Effector CD8-positive, alpha-beta T cell (primary cell): ENCODE data around the gene SLC26A3.

Source experiments
- DNase-seq: peaks from one replicate; lab custom pipeline; 2025; lab: John Stamatoyannopoulos, UW

Gene SLC26A3

GRCh38 chr7:107816011-107816566 lies 13.1 kb upstream of the SLC26A3 start:
- no peak for DNase-seq

- no peak for DNase-seq
Measured at GRCh38 chr7:107815254-107815882, 12.3 kb upstream of the SLC26A3 start.

- no peak for DNase-seq
Measured at GRCh38 chr7:107813524-107813923, 10.5 kb upstream of the SLC26A3 start.

- no peak for DNase-seq
Measured at GRCh38 chr7:107811934-107812333, 8.9 kb upstream of the SLC26A3 start.

- no peak for DNase-seq
Measured at GRCh38 chr7:107810626-107811025, 7.6 kb upstream of the SLC26A3 start.

GRCh38 chr7:107809179-107809578 lies 6.2 kb upstream of the SLC26A3 start:
- no peak for DNase-seq

GRCh38 chr7:107799647-107800264 lies 3.3 kb downstream of the SLC26A3 start:
- no peak for DNase-seq

- DNase-seq = no peak
Measured at GRCh38 chr7:107792364-107792763, 10.7 kb downstream of the SLC26A3 start.

GRCh38 chr7:107789647-107790046 lies 13.4 kb downstream of the SLC26A3 start:
- no peak for DNase-seq

GRCh38 chr7:107788662-107789061 lies 14.4 kb downstream of the SLC26A3 start:
- DNase-seq = no peak

GRCh38 chr7:107788216-107788615 lies 14.8 kb downstream of the SLC26A3 start:
- DNase-seq = no peak

- DNase-seq = no peak
Measured at GRCh38 chr7:107785926-107786325, 17.1 kb downstream of the SLC26A3 start.

- no peak for DNase-seq
Measured at GRCh38 chr7:107785170-107785569, 17.9 kb downstream of the SLC26A3 start.

- DNase-seq = no peak
Measured at GRCh38 chr7:107783648-107784047, 19.4 kb downstream of the SLC26A3 start.

- no peak for DNase-seq
Measured at GRCh38 chr7:107782374-107782773, 20.6 kb downstream of the SLC26A3 start.

GRCh38 chr7:107779647-107780099 lies 23.4 kb downstream of the SLC26A3 start:
- DNase-seq = no peak

- no peak for DNase-seq
Measured at GRCh38 chr7:107778283-107778682, 24.7 kb downstream of the SLC26A3 start.

- no peak for DNase-seq
Measured at GRCh38 chr7:107777702-107778101, 25.3 kb downstream of the SLC26A3 start.

- no peak for DNase-seq
Measured at GRCh38 chr7:107773027-107773426, 30.0 kb downstream of the SLC26A3 start.

- DNase-seq = no peak
Measured at GRCh38 chr7:107768263-107768662, 34.8 kb downstream of the SLC26A3 start.

- no peak for DNase-seq
Measured at GRCh38 chr7:107767391-107767790, 35.6 kb downstream of the SLC26A3 start.

GRCh38 chr7:107758667-107759066 lies 44.4 kb downstream of the SLC26A3 start:
- no peak for DNase-seq

- no peak for DNase-seq
Measured at GRCh38 chr7:107754642-107755041, 48.4 kb downstream of the SLC26A3 start.
